Left lung (tissue), 10 donors: Measurements from ENCODE around the gene C1orf159. TPM values are rescaled to one million over a fixed set of nuclear protein-coding genes. Genes with fewer than 3 reads are reported as not detected.

ENCODE experiments used
- ATAC-seq: fragments of 200-7000 bp; cut with Tn5 transposase; one replicate; pipeline ENCODE4 v1.9.1; 2020; ENCODE audit warnings: moderate library complexity
- DNase-seq, 4 donors: peaks; one replicate each; pipeline ENCODE4 v3.0.0-alpha.2; 2013 to 2020
- H3K27ac ChIP-seq, 2 donors: fragments of 200-600 bp; sonication (generic) in 1 of 2; one replicate each; pipeline versions ENCODE4 v1.5.0 to v1.8.0; 2020 to 2021
- H3K27me3 ChIP-seq, 2 donors: fragments of 200-600 bp; sonication (generic) in 1 of 2; one replicate each; pipeline versions ENCODE4 v1.5.0 to v1.8.0; 2020 to 2021
- H3K36me3 ChIP-seq, 2 donors: fragments of 200-600 bp; sonication (generic) in 1 of 2; one replicate each; pipeline versions ENCODE4 v1.5.0 to v1.8.0; 2020 to 2021
- H3K4me1 ChIP-seq, 2 donors: fragments of 200-600 bp; one replicate each; pipeline ENCODE4 v1.8.0; 2021
- H3K4me3 ChIP-seq, 2 donors: fragments of 200-600 bp; sonication (generic) in 1 of 2; one replicate each; pipeline versions ENCODE4 v1.5.0 to v1.8.0; 2020 to 2021; ENCODE audit warnings: mild to moderate bottlenecking in 1 of 2
- H3K9me3 ChIP-seq, 2 donors: fragments of 200-600 bp; sonication (generic) in 1 of 2; one replicate each; pipeline versions ENCODE4 v1.5.0 to v1.8.0; 2020 to 2021
- CTCF ChIP-seq, 2 donors: fragments of 200-600 bp; sonication (generic) in 1 of 2; IDR thresholded peaks; one replicate each; pipeline versions ENCODE4 v1.5.0 to v1.8.0; 2021; ENCODE audit warnings: antibody characterized with exemption in 2 of 2
- intact Hi-C, 2 donors: fragments of 100-400 bp; cut with DNase I; formaldehyde crosslinking; loops; one replicate each; pipeline versions ENCODE4 v1.11.2 to v1.14.2; 2022
- polyA plus RNA-seq, 6 donors: library from polyadenylated mRNA; unstranded; fragments of 120-200 nt; gene quantifications; one replicate each; pipeline ENCODE4 v1.2.1, GENCODE V29; 2013; ENCODE audit not compliant: insufficient read length in 6 of 6
- total RNA-seq, 2 donors: library from RNA; stranded (reverse); fragmentation: NEBNext Ultra II Directional; extraction: Animal tissue kit (Norgen Biotek cat#: 25700); gene quantifications; one replicate each; pipeline ENCODE4 v1.2.1, GENCODE V29; 2021
- donor health status: DM: no; HTN: yes; CAD: no.
- donor health status: DM: no; HTN: no; CAD: no.

C1orf159 gene
- total and polyA plus RNA-seq, 8 donors, result 7.7 to 16.0 (median 10.1) TPM

GRCh38 chr1:1124508-1124785 is 8.6 kb upstream of the C1orf159 start:
- H3K4me1 ChIP-seq, result peaks cover 0 to 14% of the 10 kb centered on the region in 2 donors
- no peaks in the 10 kb centered on the region for H3K9me3 ChIP-seq
- no peak for ATAC-seq
- peaks cover 0 to 25% of the 10 kb centered on the region in 2 donors for H3K27me3 ChIP-seq
- H3K27ac ChIP-seq, result no peak overlapping the region
- intact Hi-C loops, result loop anchor here in 1 of 2 donors (10.0 kb wide), 2 partner anchors 120 to 170 kb away; partner anchors contain the start of gene C1QTNF12
- no peaks in the 10 kb centered on the region for H3K36me3 ChIP-seq
- TF ChIP-seq CTCF (IDR thresholded peaks at IDR 0.05), result no peak
- peak in 1 of 4 donors; percentile 53 for DNase-seq
- H3K4me3 ChIP-seq, result no peak overlapping the region

- Histone ChIP-seq H3K4me3 (no peak overlapping the region), H3K4me1 (peaks cover 0 to 14% of the 10 kb centered on the region in 2 donors), H3K27ac (no peak overlapping the region), H3K36me3 (no peaks in the 10 kb centered on the region), H3K27me3 (peaks cover 0 to 31% of the 10 kb centered on the region in 2 donors), H3K9me3 (no peaks in the 10 kb centered on the region)
- intact Hi-C loops, result loop anchor here in 1 of 2 donors (10.0 kb wide), 2 partner anchors 121 to 171 kb away; partner anchors contain the start of gene C1QTNF12
- ATAC-seq (no peak), DNase-seq (peak in 1 of 4 donors; percentile 25)
- no peak for TF ChIP-seq CTCF (IDR thresholded peaks at IDR 0.05)
Measured at GRCh38 chr1:1123581-1124507, 8.0 kb upstream of the C1orf159 start.

GRCh38 chr1:1122981-1123480 is 7.1 kb upstream of the C1orf159 start:
- DNase-seq (peak in 1 of 4 donors; percentile 57), ATAC-seq (no peak)
- intact Hi-C loops, result loop anchor here in 1 of 2 donors (10.0 kb wide), 2 partner anchors 122 to 172 kb away; partner anchors contain the start of gene C1QTNF12
- no peak overlapping the region for H3K27ac ChIP-seq
- peaks cover 0 to 14% of the 10 kb centered on the region in 2 donors for H3K4me1 ChIP-seq
- H3K9me3 ChIP-seq, result no peaks in the 10 kb centered on the region
- H3K4me3 ChIP-seq, result no peak overlapping the region
- H3K36me3 ChIP-seq, result no peaks in the 10 kb centered on the region
- H3K27me3 ChIP-seq, result peaks cover 0 to 39% of the 10 kb centered on the region in 2 donors
- no peak for TF ChIP-seq CTCF (IDR thresholded peaks at IDR 0.05)

- intact Hi-C loops, result loop anchor here in 1 of 2 donors (10.0 kb wide), 2 partner anchors 123 to 173 kb away; partner anchors contain the start of gene C1QTNF12
- Histone ChIP-seq H3K9me3 (no peaks in the 10 kb centered on the region), H3K4me3 (no peak overlapping the region), H3K27me3 (peaks cover 0 to 47% of the 10 kb centered on the region in 2 donors), H3K4me1 (peaks cover 0 to 14% of the 10 kb centered on the region in 2 donors), H3K36me3 (no peaks in the 10 kb centered on the region), H3K27ac (no peak overlapping the region)
- DNase-seq (peak in 3 of 4 donors; percentile 78 to 96 (median 84)), ATAC-seq (peak; percentile 93)
- TF ChIP-seq CTCF (IDR thresholded peaks at IDR 0.05), result peak; percentile 82 to 91
Measured at GRCh38 chr1:1122078-1122811, 6.4 kb upstream of the C1orf159 start.
